ENCODE measurements around the gene ZNF695. TPM values are rescaled to one million over a fixed set of nuclear protein-coding genes. Genes with fewer than 3 reads are reported as not detected.
A peak's percentile ranks its signal among the peaks of the same experiment; 100 is the strongest.

ZNF695 gene
- total RNA-seq, 1 donor from 2014 or later, result not detected

- no peak overlapping the region for H3K4me3 ChIP-seq
- H3K4me1 ChIP-seq, result no peaks in the 10 kb centered on the region
- no peak for TF ChIP-seq CTCF (IDR thresholded peaks at IDR 0.05; ENCODE audit: borderline replicate concordance)
- no peaks in the 10 kb centered on the region for H3K36me3 ChIP-seq
- DNase-seq, result no peak
- H3K27ac ChIP-seq (replicated peaks), result no peak overlapping the region
- H3K27me3 ChIP-seq (ENCODE audit: low read depth), result no peaks in the 10 kb centered on the region
- intact Hi-C loops (cut with micrococcal nuclease), result no loop called here
- peaks cover 24% of the 10 kb centered on the region for H3K9me3 ChIP-seq (replicated peaks)
Measured at GRCh38 chr1:246971969-246972368, 35.9 kb downstream of the ZNF695 start.

GRCh38 chr1:246971090-246971721, 36.7 kb downstream of the ZNF695 start:
- peak; percentile 61 for DNase-seq
- no peaks in the 10 kb centered on the region for H3K27me3 ChIP-seq (ENCODE audit: low read depth)
- no peaks in the 10 kb centered on the region for H3K4me1 ChIP-seq
- peak overlapping the region; percentile 33 for H3K4me3 ChIP-seq
- intact Hi-C loops (cut with micrococcal nuclease), result no loop called here
- peak; percentile 88 for TF ChIP-seq CTCF (IDR thresholded peaks at IDR 0.05; ENCODE audit: borderline replicate concordance)
- peaks cover 21% of the 10 kb centered on the region for H3K9me3 ChIP-seq (replicated peaks)
- H3K36me3 ChIP-seq, result no peaks in the 10 kb centered on the region
- no peak overlapping the region for H3K27ac ChIP-seq (replicated peaks)

GRCh38 chr1:246969621-246970020, 38.2 kb downstream of the ZNF695 start:
- H3K4me3 ChIP-seq, result no peak overlapping the region
- DNase-seq, result no peak
- intact Hi-C loops (cut with micrococcal nuclease), result no loop called here
- H3K9me3 ChIP-seq (replicated peaks), result peaks cover 16% of the 10 kb centered on the region
- TF ChIP-seq CTCF (IDR thresholded peaks at IDR 0.05; ENCODE audit: borderline replicate concordance), result no peak
- no peaks in the 10 kb centered on the region for H3K27me3 ChIP-seq (ENCODE audit: low read depth)
- no peak overlapping the region for H3K27ac ChIP-seq (replicated peaks)
- H3K4me1 ChIP-seq, result no peaks in the 10 kb centered on the region
- no peaks in the 10 kb centered on the region for H3K36me3 ChIP-seq

GRCh38 chr1:246966502-246966901, 41.4 kb downstream of the ZNF695 start:
- Histone ChIP-seq H3K36me3 (no peaks in the 10 kb centered on the region), H3K27ac (replicated peaks) (no peak overlapping the region), H3K4me3 (no peak overlapping the region), H3K27me3 (ENCODE audit: low read depth) (no peaks in the 10 kb centered on the region), H3K4me1 (no peaks in the 10 kb centered on the region), H3K9me3 (replicated peaks) (peaks cover 16% of the 10 kb centered on the region)
- no peak for TF ChIP-seq CTCF (IDR thresholded peaks at IDR 0.05; ENCODE audit: borderline replicate concordance)
- no peak for DNase-seq
- intact Hi-C loops (cut with micrococcal nuclease), result no loop called here

- H3K36me3 ChIP-seq, result no peaks in the 10 kb centered on the region
- TF ChIP-seq CTCF (IDR thresholded peaks at IDR 0.05; ENCODE audit: borderline replicate concordance), result peak; percentile 31
- no peaks in the 10 kb centered on the region for H3K27me3 ChIP-seq (ENCODE audit: low read depth)
- no peaks in the 10 kb centered on the region for H3K9me3 ChIP-seq (replicated peaks)
- DNase-seq, result no peak
- H3K4me1 ChIP-seq, result no peaks in the 10 kb centered on the region
- H3K27ac ChIP-seq (replicated peaks), result no peak overlapping the region
- no peak overlapping the region for H3K4me3 ChIP-seq
- intact Hi-C loops (cut with micrococcal nuclease), result no loop called here
Measured at GRCh38 chr1:246959944-246960693, 47.7 kb downstream of the ZNF695 start.

Data from left ventricle myocardium inferior (tissue), 1 donor.